CD4-positive, alpha-beta T cell treated with Interleukin-21 for 1 hour (primary cell): ENCODE results near the gene DDIAS.
A peak's percentile ranks its signal among the peaks of the same experiment; 100 is the strongest.
"Not testable (repeated sequence)": the region's sequence is repeated elsewhere in the genome, so short reads cannot be mapped to it uniquely, and the experiment has no call there.

ENCODE experiments used
- DNase-seq: peaks from one replicate; pipeline ENCODE4 v3.0.0-alpha.2; 2020

The DDIAS gene

DNA sequence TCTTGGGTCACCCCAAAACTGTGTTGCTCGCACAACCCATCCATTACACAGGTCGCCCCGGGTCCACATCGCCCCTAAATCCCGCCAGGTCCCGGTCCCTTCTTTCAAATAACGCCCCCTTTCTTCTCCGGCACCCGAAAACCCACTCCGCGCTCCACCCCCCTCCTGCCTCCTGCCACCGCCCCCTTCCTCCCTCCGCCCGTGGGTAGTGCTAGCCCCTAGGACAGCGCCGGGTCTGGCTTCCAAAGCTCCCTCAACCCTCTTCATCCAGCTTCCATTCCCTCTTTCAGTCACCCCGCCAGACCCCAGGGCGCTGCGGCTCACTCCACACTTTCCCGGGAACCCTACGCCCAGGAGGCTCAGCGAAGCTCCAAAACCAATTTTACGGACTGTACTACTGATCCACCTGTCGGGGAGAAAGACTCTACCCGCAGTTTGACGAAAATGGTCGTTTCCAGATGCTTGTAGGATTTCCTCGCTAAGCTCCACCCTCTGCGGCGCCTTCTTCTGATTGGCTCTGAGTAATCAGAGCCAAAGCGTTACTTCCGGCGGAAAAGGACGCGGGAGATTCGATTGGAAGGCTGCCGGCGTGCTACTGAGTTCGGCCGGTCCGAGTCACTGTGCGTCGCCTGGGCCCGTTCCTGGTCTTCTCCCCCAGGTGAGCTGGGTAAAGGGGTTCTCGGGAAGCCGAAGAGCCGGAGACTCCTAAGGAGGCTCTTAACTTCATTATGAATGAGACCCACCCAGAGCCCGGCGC, at the start of gene DDIAS:
TSS of gene DDIAS (plus strand) at position 572 of the 757 bp plus-strand sequence. CDS start 13,003 bp downstream, outside the sequence.
- DNase-seq, result peak; percentile 97

DNA sequence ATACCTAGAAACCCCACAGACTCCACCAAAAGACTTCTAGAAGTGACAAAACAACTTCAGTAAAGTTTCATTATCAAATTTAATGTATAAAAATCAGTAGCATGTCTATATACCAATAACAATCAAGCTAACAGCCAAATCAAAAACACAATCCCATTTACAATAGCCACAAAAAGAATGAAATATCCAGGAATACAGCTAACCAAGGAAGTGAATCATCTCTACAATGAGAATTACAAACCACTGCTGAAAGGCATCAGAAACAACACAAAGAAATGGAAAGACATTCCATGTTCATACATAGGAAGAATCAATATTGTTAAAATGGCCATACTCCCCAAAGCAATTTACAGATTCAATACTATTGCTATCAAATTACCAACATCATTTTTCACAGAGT, 47.3 kb upstream of the DDIAS start:
- no peak for DNase-seq

GRCh38 chr11:82854916-82855315, 46.6 kb upstream of the DDIAS start:
- not testable (repeated sequence) for DNase-seq

GRCh38 chr11:82855616-82856015, 45.9 kb upstream of the DDIAS start:
- no peak for DNase-seq

DNA sequence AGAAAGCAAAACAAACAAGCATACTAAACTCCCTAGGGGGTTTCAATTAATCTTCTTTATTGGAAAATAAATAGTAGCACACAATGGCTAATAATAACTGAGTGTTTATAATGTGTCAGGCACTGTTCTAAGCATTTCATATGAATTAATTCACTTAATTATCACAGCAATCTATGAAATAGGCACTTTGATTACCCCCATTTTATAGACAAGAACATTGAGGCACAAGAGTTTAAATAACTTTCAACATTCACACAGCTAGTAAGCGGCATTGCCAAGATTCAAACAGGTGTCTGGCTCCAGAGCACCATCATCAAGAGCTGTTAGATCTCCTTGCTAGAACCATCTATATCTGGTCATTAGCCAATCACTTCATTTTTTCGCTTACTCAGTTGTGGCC, 44.4 kb upstream of the DDIAS start:
- no peak for DNase-seq

GRCh38 chr11:82858133-82858532, 43.4 kb upstream of the DDIAS start:
- DNase-seq, result no peak

GRCh38 chr11:82858556-82859091, 42.9 kb upstream of the DDIAS start:
- no peak for DNase-seq

DNA sequence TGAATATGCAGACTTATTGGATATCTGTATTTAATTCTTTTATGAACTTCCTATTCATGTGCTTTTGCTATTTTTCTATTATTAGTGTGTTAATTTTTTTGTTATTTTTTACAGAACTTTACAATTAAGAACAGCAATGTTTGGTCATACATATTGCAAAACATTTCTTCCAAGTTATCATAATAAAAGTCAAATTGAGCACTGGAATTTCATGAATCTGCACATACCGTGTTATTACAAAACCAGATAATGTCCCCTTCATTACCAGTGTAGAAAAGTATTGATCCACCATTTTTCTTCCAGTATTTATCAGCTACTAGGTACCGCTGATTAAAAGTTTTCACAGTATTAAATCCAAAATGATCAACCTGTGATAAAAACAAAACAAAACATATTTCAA, 41.8 kb upstream of the DDIAS start:
- DNase-seq, result no peak

- no peak for DNase-seq
Observed at GRCh38 chr11:82862379-82862778, 39.2 kb upstream of the DDIAS start.

GRCh38 chr11:82863209-82863608, 38.3 kb upstream of the DDIAS start:
- DNase-seq, result no peak

- DNase-seq, result peak; percentile 31
Observed at GRCh38 chr11:82864268-82864667, 37.3 kb upstream of the DDIAS start.

GRCh38 chr11:82865841-82866240, 35.7 kb upstream of the DDIAS start:
- DNase-seq, result no peak

GRCh38 chr11:82867495-82868082, 33.9 kb upstream of the DDIAS start:
- DNase-seq, result peak; percentile 82

DNA sequence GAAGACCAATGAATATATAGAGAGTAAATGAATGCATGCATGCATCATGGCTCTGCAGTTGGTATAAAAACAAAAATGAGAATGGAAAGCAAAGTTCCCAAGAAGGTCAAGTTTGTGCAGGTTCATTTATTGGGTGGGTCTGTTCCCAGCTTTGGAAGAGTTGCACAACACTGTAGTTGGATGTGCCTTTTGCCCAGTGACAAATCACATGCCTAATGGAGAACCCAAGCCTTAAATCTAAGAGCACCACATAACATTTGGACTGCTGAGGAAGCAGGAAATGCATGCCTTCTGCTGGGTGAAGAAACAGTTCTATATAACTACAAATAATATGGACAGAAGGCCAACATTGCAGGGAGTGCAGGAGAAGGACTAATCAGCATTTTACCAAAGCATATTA, 31.9 kb upstream of the DDIAS start:
- DNase-seq, result no peak

GRCh38 chr11:82871646-82872045, 29.9 kb upstream of the DDIAS start:
- no peak for DNase-seq

GRCh38 chr11:82872377-82873150, 29.0 kb upstream of the DDIAS start:
- no peak for DNase-seq

GRCh38 chr11:82873919-82874333, 27.6 kb upstream of the DDIAS start:
- no peak for DNase-seq

GRCh38 chr11:82874646-82875523, 26.7 kb upstream of the DDIAS start:
- DNase-seq, result no peak

DNA sequence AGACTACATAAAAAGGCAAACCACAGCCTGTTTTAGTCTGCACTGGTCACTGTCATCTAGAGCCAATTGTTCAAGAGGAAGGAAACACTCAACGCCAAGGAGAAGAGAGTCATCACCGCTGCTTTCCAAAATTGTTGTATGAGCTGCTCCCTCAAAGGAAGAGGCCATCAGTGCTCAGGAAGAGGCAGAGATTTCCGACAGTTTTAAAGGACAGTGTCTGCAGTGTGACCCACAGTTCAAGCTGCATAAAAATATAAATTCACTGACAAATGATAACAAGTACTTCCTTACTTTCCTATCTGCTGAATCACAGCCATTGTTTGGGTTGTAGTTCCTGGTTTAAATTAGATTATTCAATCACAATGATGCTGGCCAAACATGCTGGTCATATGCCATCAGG, 17.7 kb upstream of the DDIAS start:
- DNase-seq, result no peak

GRCh38 chr11:82889133-82890001, 12.2 kb upstream of the DDIAS start:
- no peak for DNase-seq

- no peak for DNase-seq
Observed at GRCh38 chr11:82890002-82890341, 11.6 kb upstream of the DDIAS start.

DNA sequence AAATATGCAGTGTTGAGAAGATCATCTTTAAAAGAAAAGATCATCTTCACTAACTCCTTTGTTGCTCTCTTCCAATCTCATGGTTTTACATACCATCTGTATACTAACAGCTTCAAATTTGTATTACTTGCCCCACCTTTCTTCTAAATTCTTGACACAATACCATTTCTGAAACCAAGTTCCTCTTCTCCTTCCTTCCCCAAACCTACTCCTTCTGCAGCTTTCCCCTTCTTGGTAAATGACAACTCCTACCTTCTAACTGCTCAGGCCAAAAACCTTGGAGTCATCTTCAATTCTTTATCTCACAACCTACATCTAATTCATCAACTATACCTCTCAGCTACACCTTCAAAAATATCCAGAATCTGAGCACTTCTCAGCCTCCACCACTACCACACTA, 10.6 kb upstream of the DDIAS start:
- no peak for DNase-seq
